Thymus (tissue), 14 donors: ENCODE measurements around the gene SLC38A8. TPM values are rescaled to one million over a fixed set of nuclear protein-coding genes. Genes with fewer than 3 reads are reported as not detected.

Experiments used
- DNase-seq, 9 donors: peaks; one replicate each; pipeline ENCODE4 v3.0.0-alpha.2; 2013; ENCODE audit warnings: low spot score in 9 of 9, low read depth in 6 of 9, missing footprints in 1 of 9
- H3K27ac ChIP-seq, 2 donors: one replicate each; pipeline ENCODE4 v1.5.1; 2013; ENCODE audit warnings: control low read depth in 1 of 2, low read depth in 1 of 2, low read length in 1 of 2, mild to moderate bottlenecking in 1 of 2, moderate library complexity in 1 of 2
- H3K27me3 ChIP-seq, 2 donors: one replicate each; pipeline ENCODE4 v1.5.1; 2013; ENCODE audit warnings: low read length in 1 of 2; ENCODE audit not compliant: control insufficient read depth in 2 of 2, insufficient read depth in 1 of 2
- H3K36me3 ChIP-seq, 2 donors: one replicate each; pipeline ENCODE4 v1.5.1; 2013; ENCODE audit warnings: low read length in 1 of 2, mild to moderate bottlenecking in 1 of 2, moderate library complexity in 1 of 2; ENCODE audit not compliant: control insufficient read depth in 2 of 2, insufficient read depth in 2 of 2
- H3K4me1 ChIP-seq, 2 donors: one replicate each; pipeline ENCODE4 v1.5.1; 2013; ENCODE audit warnings: low read length in 2 of 2; ENCODE audit not compliant: control insufficient read depth in 2 of 2, insufficient read depth in 2 of 2
- H3K4me3 ChIP-seq, 2 donors: one replicate each; pipeline ENCODE4 v1.5.1; 2013; ENCODE audit warnings: low read length in 2 of 2, control low read depth in 1 of 2, mild to moderate bottlenecking in 1 of 2
- H3K9me3 ChIP-seq, 2 donors: one replicate each; pipeline ENCODE4 v1.5.1; 2013; ENCODE audit warnings: low read length in 1 of 2, mild to moderate bottlenecking in 1 of 2; ENCODE audit not compliant: control insufficient read depth in 2 of 2, insufficient read depth in 1 of 2
- WGBS: extraction: QIAGEN DNeasy Blood & Tissue Kit; methylation state at CpG from one replicate; pipeline ENCODE4 v1.1.7; 2013; 5-methylcytosine and 5-hydroxymethylcytosine counted together
- long read RNA-seq, 10 donors: transcript quantifications; one replicate each; lab custom pipeline, GENCODE V29; 2026
- polyA plus RNA-seq: library from polyadenylated mRNA; stranded (reverse); fragments of 200-250 nt; gene quantifications from one replicate; pipeline ENCODE4 v1.2.3, GENCODE V29; 2013
- total RNA-seq: library from RNA; stranded (reverse); fragments of 120-200 nt; gene quantifications from one replicate; pipeline ENCODE4 v1.2.4, GENCODE V29; 2013
- donor health status: healthy.

Gene SLC38A8
- total RNA-seq (0.57 TPM), polyA plus RNA-seq (0.66 TPM)
- long read RNA-seq, donor 1, result 0 reads
- long read RNA-seq, donor 2, result 0 reads
- long read RNA-seq, donor 3, result 0 reads
- long read RNA-seq, donor 4, result 0 reads
- long read RNA-seq, donor 5, partial matches to known transcripts, result 0 of 1 reads
- long read RNA-seq, donor 5, other reads (novel, unspliced or antisense), result 0 of 1 reads
- long read RNA-seq, donor 6, result 0 reads
- long read RNA-seq, donor 7, result 0 reads
- long read RNA-seq, donor 8, result 0 reads
- long read RNA-seq, donor 9, result 0 reads
- long read RNA-seq, donor 10, result 0 reads

- no peak within 1 kb of the TSS for H3K27ac ChIP-seq
- H3K4me3 ChIP-seq, result no peak within 1 kb of the TSS
- peaks cover 0 to 47% of the 10 kb centered on the region in 2 donors for H3K27me3 ChIP-seq
- WGBS, result 65% methylated on average over 9 of the region's 9 CpGs
- DNase-seq, result no peak
- peaks cover 0 to 3% of the 10 kb centered on the region in 2 donors for H3K36me3 ChIP-seq
- peaks cover 0 to 6% of the 10 kb centered on the region in 2 donors for H3K4me1 ChIP-seq
- H3K9me3 ChIP-seq, result no peaks in the 10 kb centered on the region
These were observed at the start of gene SLC38A8 for GRCh38 chr16:84042308-84042878. Gene SLC38A8, minus strand, starts transcription at chr16:84042795. Its CDS starts 638 bp downstream, at chr16:84042157.

GRCh38 chr16:84091460-84091859 is 48.9 kb upstream of the SLC38A8 start:
- DNase-seq, result peak in 4 of 9 donors; percentile 59 to 84 (median 64)
- H3K4me3 ChIP-seq, result no peak overlapping the region
- H3K9me3 ChIP-seq, result no peaks in the 10 kb centered on the region
- peak overlapping the region; percentile 48 to 81 for H3K27ac ChIP-seq
- WGBS, result 76% methylated on average over 10 of the region's 10 CpGs
- peaks cover 30 to 48% of the 10 kb centered on the region in 2 donors for H3K4me1 ChIP-seq
- H3K27me3 ChIP-seq, result no peaks in the 10 kb centered on the region
- H3K36me3 ChIP-seq, result peaks cover 61 to 74% of the 10 kb centered on the region in 2 donors

GRCh38 chr16:84090211-84090610 is 47.6 kb upstream of the SLC38A8 start:
- Histone ChIP-seq H3K27ac (peak overlapping the region; percentile 76 to 81), H3K4me3 (no peak overlapping the region), H3K9me3 (no peaks in the 10 kb centered on the region), H3K4me1 (peaks cover 32 to 55% of the 10 kb centered on the region in 2 donors), H3K36me3 (peaks cover 62 to 73% of the 10 kb centered on the region in 2 donors), H3K27me3 (no peaks in the 10 kb centered on the region)
- peak in 4 of 9 donors; percentile 48 to 77 (median 52) for DNase-seq
- WGBS, result 50% methylated on average over 9 of the region's 9 CpGs

GRCh38 chr16:84088695-84089395 is 46.2 kb upstream of the SLC38A8 start:
- Histone ChIP-seq H3K4me1 (peaks cover 32 to 61% of the 10 kb centered on the region in 2 donors), H3K27ac (peak overlapping the region; percentile 48 to 81), H3K27me3 (no peaks in the 10 kb centered on the region), H3K36me3 (peaks cover 57 to 68% of the 10 kb centered on the region in 2 donors), H3K4me3 (peak overlapping the region in 1 of 2 donors; percentile 17), H3K9me3 (no peaks in the 10 kb centered on the region)
- WGBS, result 34% methylated on average over 15 of the region's 15 CpGs
- peak in 5 of 9 donors; percentile 65 to 85 (median 71) for DNase-seq

- WGBS, result 26% methylated on average over 11 of the region's 11 CpGs
- no peak overlapping the region for H3K4me3 ChIP-seq
- H3K27ac ChIP-seq, result no peak overlapping the region
- peaks cover 51 to 65% of the 10 kb centered on the region in 2 donors for H3K36me3 ChIP-seq
- peak in 2 of 9 donors; percentile 6 to 33 for DNase-seq
- H3K27me3 ChIP-seq, result no peaks in the 10 kb centered on the region
- peaks cover 31 to 61% of the 10 kb centered on the region in 2 donors for H3K4me1 ChIP-seq
- no peaks in the 10 kb centered on the region for H3K9me3 ChIP-seq
These were observed 45.0 kb upstream of the SLC38A8 start for GRCh38 chr16:84087466-84088151.

- Histone ChIP-seq H3K9me3 (no peaks in the 10 kb centered on the region), H3K4me1 (peaks cover 30 to 58% of the 10 kb centered on the region in 2 donors), H3K36me3 (peaks cover 52 to 66% of the 10 kb centered on the region in 2 donors), H3K4me3 (no peak overlapping the region), H3K27me3 (no peaks in the 10 kb centered on the region), H3K27ac (no peak overlapping the region)
- no peak for DNase-seq
- 87% methylated on average over 12 of the region's 12 CpGs for WGBS
These were observed 44.4 kb upstream of the SLC38A8 start for GRCh38 chr16:84087001-84087400.

- Histone ChIP-seq H3K27ac (no peak overlapping the region), H3K9me3 (no peaks in the 10 kb centered on the region), H3K4me3 (no peak overlapping the region), H3K27me3 (no peaks in the 10 kb centered on the region), H3K4me1 (peaks cover 30 to 55% of the 10 kb centered on the region in 2 donors), H3K36me3 (peaks cover 55 to 66% of the 10 kb centered on the region in 2 donors)
- 88% methylated on average over 11 of the region's 11 CpGs for WGBS
- DNase-seq, result no peak
These were observed 43.7 kb upstream of the SLC38A8 start for GRCh38 chr16:84086341-84086740.

- peak in 1 of 9 donors; percentile 30 for DNase-seq
- peaks cover 27 to 51% of the 10 kb centered on the region in 2 donors for H3K4me1 ChIP-seq
- WGBS, result 7% methylated on average over 6 of the region's 6 CpGs
- peaks cover 58 to 67% of the 10 kb centered on the region in 2 donors for H3K36me3 ChIP-seq
- H3K27ac ChIP-seq, result no peak overlapping the region
- H3K9me3 ChIP-seq, result no peaks in the 10 kb centered on the region
- H3K4me3 ChIP-seq, result no peak overlapping the region
- H3K27me3 ChIP-seq, result no peaks in the 10 kb centered on the region
These were observed 43.2 kb upstream of the SLC38A8 start for GRCh38 chr16:84085773-84086172.
